Pulmonary artery endothelial cell (primary cell): ENCODE results near the gene CLDN20. TPM values are rescaled to one million over a fixed set of nuclear protein-coding genes. Genes with fewer than 3 reads are reported as not detected.
"Not testable (repeated sequence)": the region's sequence is repeated elsewhere in the genome, so short reads cannot be mapped to it uniquely, and the experiment has no call there.

ENCODE experiments used
- DNase-seq: peaks from one replicate; pipeline ENCODE4 v3.0.0-alpha.2; 2011; ENCODE audit warnings: low read depth, low spot score
- total RNA-seq: library from RNA; depleted of rRNA; stranded (reverse); fragments of >200 nt; gene quantifications from 2 replicates; pipeline ENCODE4 v1.2.3, GENCODE V29; 2014

The CLDN20 gene
- total RNA-seq, 1 donor from 2014 or later = not detected

- not testable (repeated sequence) for DNase-seq
Measured at GRCh38 chr6:155268088-155268867, 4.5 kb downstream of the CLDN20 start.

- DNase-seq = no peak
Measured at GRCh38 chr6:155269765-155270164, 6.0 kb downstream of the CLDN20 start.

- no peak for DNase-seq
Measured at GRCh38 chr6:155270561-155271091, 6.8 kb downstream of the CLDN20 start.

GRCh38 chr6:155271145-155271544 is 7.3 kb downstream of the CLDN20 start:
- no peak for DNase-seq

- no peak for DNase-seq
Measured at GRCh38 chr6:155272353-155273232, 8.8 kb downstream of the CLDN20 start.

- DNase-seq = peak; percentile 85
Measured at GRCh38 chr6:155273431-155273830, 9.6 kb downstream of the CLDN20 start.

- no peak for DNase-seq
Measured at GRCh38 chr6:155274106-155274505, 10.3 kb downstream of the CLDN20 start.

GRCh38 chr6:155274533-155274932 is 10.7 kb downstream of the CLDN20 start:
- DNase-seq = no peak

- DNase-seq = no peak
Measured at GRCh38 chr6:155275808-155276480, 12.1 kb downstream of the CLDN20 start.

- no peak for DNase-seq
Measured at GRCh38 chr6:155276638-155277037, 12.8 kb downstream of the CLDN20 start.

GRCh38 chr6:155278319-155279049 is 14.7 kb downstream of the CLDN20 start:
- DNase-seq = no peak

GRCh38 chr6:155284775-155285174 is 21.0 kb downstream of the CLDN20 start:
- DNase-seq = no peak

GRCh38 chr6:155287762-155288161 is 23.9 kb downstream of the CLDN20 start:
- DNase-seq = no peak

- DNase-seq = no peak
Measured at GRCh38 chr6:155290491-155290890, 26.7 kb downstream of the CLDN20 start.

GRCh38 chr6:155291291-155291690 is 27.5 kb downstream of the CLDN20 start:
- DNase-seq = no peak

- no peak for DNase-seq
Measured at GRCh38 chr6:155292711-155293110, 28.9 kb downstream of the CLDN20 start.

GRCh38 chr6:155297669-155298068 is 33.9 kb downstream of the CLDN20 start:
- no peak for DNase-seq

- no peak for DNase-seq
Measured at GRCh38 chr6:155301867-155302266, 38.1 kb downstream of the CLDN20 start.

- DNase-seq = no peak
Measured at GRCh38 chr6:155303361-155303870, 39.6 kb downstream of the CLDN20 start.

GRCh38 chr6:155306958-155307357 is 43.1 kb downstream of the CLDN20 start:
- no peak for DNase-seq

GRCh38 chr6:155309150-155309549 is 45.3 kb downstream of the CLDN20 start:
- no peak for DNase-seq
